D341Med (cell line): ENCODE results near the gene CHTF18.

Experiments used
- DNase-seq: peaks from one replicate; pipeline ENCODE4 v3.0.0; 2012; ENCODE audit warnings: low spot score

CHTF18 gene

GRCh38 chr16:760545-761343 is 27.7 kb upstream of the CHTF18 start, which contains the start of gene MSLN:
Gene MSLN, plus strand, starts transcription at chr16:760734. Its CDS starts 1,947 bp downstream, at chr16:762681.
- DNase-seq: no peak

GRCh38 chr16:761625-762513 is 26.6 kb upstream of the CHTF18 start:
- DNase-seq: no peak

DNA sequence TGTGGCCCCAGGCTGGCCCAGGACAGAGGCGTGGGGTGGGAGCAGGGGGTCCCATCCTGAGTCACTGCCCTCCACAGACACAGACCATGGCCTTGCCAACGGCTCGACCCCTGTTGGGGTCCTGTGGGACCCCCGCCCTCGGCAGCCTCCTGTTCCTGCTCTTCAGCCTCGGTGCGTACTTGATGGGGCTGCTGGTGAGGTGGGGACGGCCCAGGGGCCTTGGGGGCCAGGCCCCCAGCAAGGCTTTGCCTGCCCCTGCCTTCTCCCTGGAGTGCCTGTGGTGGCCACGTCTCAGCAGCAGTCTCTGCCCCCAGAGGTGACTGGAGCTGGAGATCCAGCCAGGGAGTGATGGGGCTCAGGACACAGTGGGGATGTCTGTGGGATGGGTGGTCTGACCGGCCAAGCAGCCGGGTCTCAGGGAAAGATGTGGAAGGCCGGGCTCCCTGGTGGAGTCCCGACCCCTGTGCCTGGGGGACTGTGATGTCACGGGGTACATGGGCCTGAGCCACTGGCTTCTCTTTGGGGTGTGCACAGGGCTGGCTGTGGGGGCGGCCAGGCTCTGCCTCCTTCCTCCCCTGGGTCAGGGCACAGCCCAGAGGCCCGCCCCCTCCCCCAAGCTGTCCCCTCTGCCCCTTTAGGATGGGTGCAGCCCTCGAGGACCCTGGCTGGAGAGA is 25.7 kb upstream of the CHTF18 start:
- DNase-seq: no peak

- no peak for DNase-seq
Observed at GRCh38 chr16:763369-764183, 24.8 kb upstream of the CHTF18 start.

DNA sequence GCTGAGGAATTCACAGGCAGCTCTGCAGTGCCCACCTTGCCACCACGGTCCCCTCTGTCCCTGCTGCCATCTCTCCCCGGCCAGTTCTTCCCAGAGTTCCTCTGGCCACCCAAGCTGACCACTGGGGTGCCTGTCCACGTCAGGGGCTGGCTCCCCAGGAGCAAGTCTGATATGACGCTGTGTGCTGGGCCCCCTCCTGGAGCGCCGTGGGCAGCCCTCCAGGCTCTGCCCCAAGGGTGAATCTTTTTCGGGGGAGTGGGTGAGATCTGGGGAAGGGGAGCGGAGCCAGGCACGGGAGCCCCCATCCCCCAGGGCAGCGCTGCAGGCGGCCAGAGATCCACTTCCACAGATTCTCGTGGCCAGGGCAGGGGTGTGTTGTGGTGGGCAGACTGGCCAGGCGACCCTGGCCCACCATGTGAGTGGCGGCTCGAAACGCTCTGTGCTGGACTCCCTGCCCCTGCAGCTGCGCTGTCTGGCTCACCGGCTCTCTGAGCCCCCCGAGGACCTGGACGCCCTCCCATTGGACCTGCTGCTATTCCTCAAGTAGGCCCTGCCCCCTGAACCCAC is 24.2 kb upstream of the CHTF18 start:
- no peak for DNase-seq

DNA sequence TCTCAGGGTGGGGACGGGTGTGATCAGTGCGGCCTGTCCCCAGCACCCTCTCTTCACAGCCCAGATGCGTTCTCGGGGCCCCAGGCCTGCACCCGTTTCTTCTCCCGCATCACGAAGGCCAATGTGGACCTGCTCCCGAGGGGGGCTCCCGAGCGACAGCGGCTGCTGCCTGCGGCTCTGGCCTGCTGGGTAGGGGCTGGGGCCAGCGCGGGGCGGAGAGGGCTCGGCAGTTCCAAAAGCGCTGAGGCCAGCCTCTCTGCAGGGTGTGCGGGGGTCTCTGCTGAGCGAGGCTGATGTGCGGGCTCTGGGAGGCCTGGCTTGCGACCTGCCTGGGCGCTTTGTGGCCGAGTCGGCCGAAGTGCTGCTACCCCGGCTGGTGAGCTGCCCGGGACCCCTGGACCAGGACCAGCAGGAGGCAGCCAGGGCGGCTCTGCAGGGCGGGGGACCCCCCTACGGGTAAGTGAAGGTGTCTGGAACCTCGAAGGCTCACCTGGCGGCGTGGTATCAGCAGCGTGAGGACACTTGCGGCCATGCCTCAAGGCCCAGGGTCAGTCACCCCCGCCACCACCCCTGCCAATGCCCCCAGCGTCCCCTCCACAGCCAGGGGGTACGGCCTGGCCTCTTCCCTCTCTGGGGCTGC is 23.5 kb upstream of the CHTF18 start:
- no peak for DNase-seq

GRCh38 chr16:765488-765865 is 22.9 kb upstream of the CHTF18 start:
- DNase-seq: no peak

DNA sequence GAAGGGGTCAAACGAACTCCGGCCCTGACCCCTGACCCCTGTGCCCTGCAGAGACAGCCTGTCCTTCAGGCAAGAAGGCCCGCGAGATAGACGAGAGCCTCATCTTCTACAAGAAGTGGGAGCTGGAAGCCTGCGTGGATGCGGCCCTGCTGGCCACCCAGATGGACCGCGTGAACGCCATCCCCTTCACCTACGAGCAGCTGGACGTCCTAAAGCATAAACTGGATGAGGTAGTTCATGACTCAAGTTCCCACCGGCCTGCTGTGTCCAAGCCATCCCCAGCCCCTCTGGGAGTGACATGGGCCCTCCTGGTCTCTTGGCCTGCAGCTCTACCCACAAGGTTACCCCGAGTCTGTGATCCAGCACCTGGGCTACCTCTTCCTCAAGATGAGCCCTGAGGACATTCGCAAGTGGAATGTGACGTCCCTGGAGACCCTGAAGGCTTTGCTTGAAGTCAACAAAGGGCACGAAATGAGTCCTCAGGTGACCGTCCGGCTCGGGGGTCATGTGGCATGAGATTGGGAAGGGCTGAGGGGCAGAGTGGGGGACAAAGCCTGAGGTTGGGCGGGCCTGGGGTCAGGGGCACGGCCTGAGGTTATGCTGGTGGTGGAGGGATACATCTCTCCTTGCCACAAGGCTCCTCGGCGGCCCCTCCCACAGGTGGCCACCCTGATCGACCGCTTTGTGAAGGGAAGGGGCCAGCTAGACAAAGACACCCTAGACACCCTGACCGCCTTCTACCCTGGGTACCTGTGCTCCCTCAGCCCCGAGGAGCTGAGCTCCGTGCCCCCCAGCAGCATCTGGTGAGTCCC is 22.2 kb upstream of the CHTF18 start:
- DNase-seq: no peak

DNA sequence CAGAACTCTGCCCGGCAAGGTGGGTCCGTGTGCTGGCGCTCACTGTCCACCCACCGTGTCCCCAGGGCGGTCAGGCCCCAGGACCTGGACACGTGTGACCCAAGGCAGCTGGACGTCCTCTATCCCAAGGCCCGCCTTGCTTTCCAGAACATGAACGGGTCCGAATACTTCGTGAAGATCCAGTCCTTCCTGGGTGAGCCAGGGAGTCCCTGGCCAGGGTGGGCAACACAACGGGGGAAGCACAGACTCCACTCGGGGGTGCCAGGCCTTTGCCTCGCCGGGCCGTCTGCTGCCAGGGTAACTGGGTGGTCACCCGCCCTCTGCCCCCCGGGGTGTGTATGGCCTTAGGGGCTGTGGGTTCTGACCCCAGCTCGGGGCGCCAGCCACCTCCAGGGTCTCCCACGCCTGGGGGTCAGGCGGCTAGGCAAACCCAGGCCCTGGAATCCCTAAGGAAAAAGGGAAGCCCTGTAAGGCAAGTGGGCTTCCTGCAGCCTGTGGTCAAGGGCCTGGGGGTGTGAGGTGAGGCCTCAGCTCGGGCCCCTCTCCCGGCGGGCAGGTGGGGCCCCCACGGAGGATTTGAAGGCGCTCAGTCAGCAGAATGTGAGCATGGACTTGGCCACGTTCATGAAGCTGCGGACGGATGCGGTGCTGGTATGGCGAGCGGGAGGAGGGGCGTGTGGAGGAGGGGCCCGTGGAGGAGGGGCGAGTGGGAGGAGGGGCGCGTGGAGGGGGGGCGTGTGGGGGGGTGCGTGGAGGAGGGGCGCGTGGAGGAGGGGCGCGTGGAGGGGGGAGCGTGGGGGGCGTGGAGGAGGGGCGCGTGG is 21.4 kb upstream of the CHTF18 start:
- no peak for DNase-seq

GRCh38 chr16:767743-768235 is 20.6 kb upstream of the CHTF18 start:
- no peak for DNase-seq

DNA sequence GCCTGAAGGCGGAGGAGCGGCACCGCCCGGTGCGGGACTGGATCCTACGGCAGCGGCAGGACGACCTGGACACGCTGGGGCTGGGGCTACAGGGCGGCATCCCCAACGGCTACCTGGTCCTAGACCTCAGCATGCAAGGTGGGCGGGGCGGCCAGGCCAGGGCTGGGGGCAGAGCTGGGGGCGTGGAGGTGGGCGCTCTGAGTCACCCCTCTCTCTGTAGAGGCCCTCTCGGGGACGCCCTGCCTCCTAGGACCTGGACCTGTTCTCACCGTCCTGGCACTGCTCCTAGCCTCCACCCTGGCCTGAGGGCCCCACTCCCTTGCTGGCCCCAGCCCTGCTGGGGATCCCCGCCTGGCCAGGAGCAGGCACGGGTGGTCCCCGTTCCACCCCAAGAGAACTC is 20.0 kb upstream of the CHTF18 start:
- no peak for DNase-seq

DNA sequence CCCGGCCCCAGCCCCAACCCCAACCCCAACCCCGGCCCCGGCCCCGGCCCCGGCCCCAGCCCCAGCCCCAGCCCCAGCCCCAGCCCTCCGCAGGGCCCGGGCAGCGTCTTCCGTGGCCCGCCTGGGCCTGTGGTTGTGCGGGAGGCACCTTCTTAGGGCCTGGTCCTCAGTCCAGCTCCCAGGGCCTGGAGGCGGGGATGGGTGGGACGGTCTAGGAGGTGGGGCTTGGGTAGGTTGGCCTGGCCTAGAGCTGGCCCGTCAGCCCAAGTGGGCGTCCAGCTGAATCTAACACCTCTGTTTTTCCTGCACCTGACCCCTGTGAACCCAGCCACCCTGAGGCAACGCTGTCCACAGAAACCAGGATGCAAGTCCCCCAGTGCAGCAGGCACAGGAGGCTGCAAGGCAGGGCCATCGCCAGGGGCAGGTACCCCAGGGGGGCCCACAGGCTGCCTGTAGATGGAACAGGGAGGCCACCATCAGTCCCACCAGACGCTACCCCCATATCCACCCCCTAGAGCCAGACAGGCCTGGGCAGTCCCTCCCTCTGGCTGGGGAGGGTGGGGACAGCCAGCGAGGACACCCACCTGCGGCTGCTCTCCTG is 19.1 kb upstream of the CHTF18 start:
- DNase-seq: no peak

DNA sequence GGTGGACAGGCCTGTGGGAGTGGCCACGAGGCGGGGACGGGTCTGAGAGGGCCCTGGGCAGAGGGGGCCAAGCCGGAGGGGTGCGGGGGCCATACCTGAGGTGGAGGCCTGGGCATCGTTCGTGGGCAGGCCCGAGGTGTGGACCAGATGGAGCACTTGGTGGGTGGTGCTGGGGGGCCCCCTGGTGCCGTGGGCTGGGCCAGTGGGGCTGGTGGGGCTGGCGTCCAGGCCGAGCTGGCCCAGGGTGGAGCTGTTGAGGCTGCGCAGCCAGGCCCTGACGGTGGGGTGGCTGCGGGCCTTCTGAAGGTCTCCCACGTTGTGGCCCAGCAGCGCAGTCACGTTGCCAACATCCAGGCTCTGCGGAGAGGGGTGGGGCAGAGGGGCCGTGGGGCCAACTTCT is 18.5 kb upstream of the CHTF18 start:
- DNase-seq: no peak

DNA sequence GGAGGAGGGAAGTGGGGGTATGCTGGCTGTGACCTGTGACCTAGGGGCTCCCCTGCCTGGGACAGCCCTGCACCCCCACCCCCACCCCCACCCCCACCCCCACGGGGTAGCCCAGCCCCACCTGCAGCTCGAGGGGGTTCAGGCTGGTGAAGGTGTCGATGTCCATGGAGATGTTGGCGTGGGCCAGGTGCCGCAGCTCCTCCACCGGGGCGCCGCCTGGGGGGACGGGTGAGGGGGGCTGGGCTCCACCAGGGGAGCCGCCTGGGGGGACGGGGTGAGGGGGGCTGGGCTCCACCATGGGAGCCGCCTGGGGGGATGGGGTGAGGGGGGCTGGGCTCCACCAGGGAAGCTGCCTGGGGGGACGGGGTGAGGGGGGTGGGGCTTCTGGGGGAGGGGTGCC is 18.0 kb upstream of the CHTF18 start:
- no peak for DNase-seq

DNA sequence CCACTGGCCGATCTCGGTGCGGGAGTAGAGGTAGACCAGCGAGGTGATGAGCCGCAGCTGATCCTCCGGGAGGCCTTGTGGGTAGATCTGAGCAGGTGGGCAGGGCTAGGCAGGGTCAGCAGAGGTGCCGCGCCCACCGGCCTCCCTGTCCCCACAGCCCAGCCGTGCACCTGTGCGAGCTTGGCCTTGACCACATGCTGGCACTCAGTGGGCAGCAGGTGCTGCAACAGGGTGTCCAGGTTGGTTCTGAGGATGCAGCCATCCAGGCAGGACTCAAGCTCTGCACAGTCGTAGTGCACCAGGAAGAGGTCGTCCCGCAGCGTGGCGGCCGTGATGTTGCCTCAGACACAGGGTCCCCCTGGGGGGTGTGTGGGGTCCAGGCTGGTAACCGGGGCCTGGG is 15.5 kb upstream of the CHTF18 start:
- no peak for DNase-seq

DNA sequence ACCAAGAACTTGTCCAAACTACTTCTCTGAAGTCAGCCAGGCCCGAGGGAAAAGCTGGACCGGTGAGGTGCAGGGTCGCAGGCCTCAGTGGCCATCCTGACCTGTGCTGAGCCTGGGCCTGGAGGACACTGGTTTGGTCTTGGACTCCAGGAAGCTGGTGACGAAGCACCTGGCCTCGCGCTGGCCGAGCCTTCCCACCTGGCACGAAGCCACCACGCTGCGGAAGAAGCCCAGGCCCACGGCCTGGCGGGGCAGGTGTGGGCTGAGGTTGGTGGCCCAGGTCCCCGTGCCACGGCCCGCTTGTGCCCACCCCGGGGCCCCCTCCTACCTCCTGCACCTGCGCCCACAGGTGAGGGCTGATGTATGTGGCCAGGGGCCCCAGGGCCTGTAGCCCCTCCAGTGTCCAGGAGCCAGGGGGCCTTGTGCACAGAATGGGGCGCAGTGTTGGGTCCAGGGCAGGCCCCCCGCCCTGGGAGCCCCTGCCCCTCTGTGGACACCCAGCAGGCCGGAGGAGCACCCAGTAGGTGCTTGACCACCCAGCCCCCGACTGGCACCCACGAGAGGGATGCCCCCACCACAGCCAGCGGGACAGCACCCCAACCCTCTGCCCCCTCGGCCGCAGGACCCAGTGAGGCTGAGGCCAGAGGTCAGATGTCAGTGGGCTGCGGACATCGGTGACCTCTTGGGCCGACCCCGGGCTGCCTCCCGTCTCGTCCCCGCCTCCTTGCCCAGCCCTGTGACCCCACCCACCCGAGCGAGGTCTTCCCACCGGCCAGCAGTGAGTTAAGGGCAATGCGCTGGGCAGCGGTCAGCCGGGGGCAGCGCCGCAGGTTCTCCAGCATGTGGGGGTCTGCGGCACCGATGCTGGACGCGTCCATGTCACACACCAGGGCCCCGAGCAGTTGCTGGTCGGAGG is 14.1 kb upstream of the CHTF18 start:
- no peak for DNase-seq

GRCh38 chr16:775236-775796 is 13.1 kb upstream of the CHTF18 start:
- no peak for DNase-seq
